Activated CD4-positive, alpha-beta memory T cell treated with anti-CD3 and anti-CD28 coated beads, Interleukin-2, amount 10 ng/mL, durations not matched to agents 7 days and 5 days (primary cell): ENCODE measurements around the gene CFAP92. TPM values are rescaled to one million over a fixed set of nuclear protein-coding genes. Genes with fewer than 3 reads are reported as not detected.

Experiments used
- CTCF ChIA-PET: fragments of 350-600 bp; sonication (Branson Sonifier 250); formaldehyde crosslinking; loops from one replicate; lab custom pipeline; 2021; ENCODE audit warnings: antibody characterized with exemption, inconsistent platforms; lab: Charles Lee
- POLR2A ChIA-PET: fragments of 350-600 bp; sonication (Branson Sonifier 250); formaldehyde crosslinking; loops from one replicate; lab custom pipeline; 2021; ENCODE audit warnings: antibody characterized with exemption; lab: Charles Lee
- DNase-seq: peaks from one replicate; pipeline ENCODE4 v3.0.0-alpha.2; 2020
- H3K27ac Mint-ChIP-seq: one replicate; pipeline ENCODE4 v1.8.0; 2021; ENCODE audit warnings: mild to moderate bottlenecking, mixed read lengths
- H3K27me3 Mint-ChIP-seq: one replicate; pipeline ENCODE4 v1.8.0; 2021; ENCODE audit warnings: mixed read lengths
- H3K36me3 Mint-ChIP-seq: one replicate; pipeline ENCODE4 v1.8.0; 2021; ENCODE audit warnings: low read depth, mixed read lengths
- H3K4me1 Mint-ChIP-seq: one replicate; pipeline ENCODE4 v1.8.0; 2021; ENCODE audit warnings: mixed read lengths
- H3K4me3 Mint-ChIP-seq: one replicate; pipeline ENCODE4 v1.8.0; 2021; ENCODE audit warnings: mild to moderate bottlenecking, mixed read lengths
- H3K9me3 Mint-ChIP-seq: one replicate; pipeline ENCODE4 v1.8.0; 2021; ENCODE audit warnings: mixed read lengths
- total RNA-seq, 2 experiments: library from RNA; stranded (reverse); gene quantifications; one replicate each; pipeline ENCODE4 v1.2.3, GENCODE V29; 2021

Gene CFAP92
- total RNA-seq = under 1 TPM in 1 of 2 experiments, not detected in 1; 0.15 TPM

- CTCF ChIA-PET = interaction anchor here (1.0 to 3.6 kb wide), 8 partner anchors 10 to 261 kb away, joined by 3 to 37 read pairs (median 4); no protein-coding TSS in a partner anchor
- POLR2A ChIA-PET = interaction anchor here (1.2 to 2.9 kb wide), 4 partner anchors 10 to 322 kb away, joined by 7 to 17 read pairs (median 10); a partner anchor contains a TSS
- no peaks in the 10 kb centered on the region for H3K9me3 Mint-ChIP-seq
- no peak within 1 kb of the TSS for H3K27ac Mint-ChIP-seq
- no peaks in the 10 kb centered on the region for H3K36me3 Mint-ChIP-seq
- peaks cover 14% of the 10 kb centered on the region for H3K4me1 Mint-ChIP-seq
- DNase-seq = peak; percentile 94
- H3K4me3 Mint-ChIP-seq = peak within 1 kb of the TSS; percentile 32
- H3K27me3 Mint-ChIP-seq = peaks cover 13% of the 10 kb centered on the region
Measured at GRCh38 chr3:128993461-128994172, at the start of gene CFAP92. TSS of gene CFAP92 (minus strand) at chr3:128994076. CDS start at chr3:128993304, 772 bp downstream.

- ChIA-PET POLR2A (no interaction called here), CTCF (interaction anchor here (0.6 to 2.6 kb wide), 4 partner anchors 13 to 287 kb away, joined by 3 to 13 read pairs (median 4); no protein-coding TSS in a partner anchor)
- no peaks in the 10 kb centered on the region for H3K36me3 Mint-ChIP-seq
- H3K27me3 Mint-ChIP-seq = peaks cover 39% of the 10 kb centered on the region
- H3K9me3 Mint-ChIP-seq = no peaks in the 10 kb centered on the region
- no peak overlapping the region for H3K4me3 Mint-ChIP-seq
- no peak overlapping the region for H3K27ac Mint-ChIP-seq
- DNase-seq = no peak
- H3K4me1 Mint-ChIP-seq = peaks cover 7% of the 10 kb centered on the region
Measured at GRCh38 chr3:129040579-129041300, 46.9 kb upstream of the CFAP92 start.

GRCh38 chr3:129040039-129040336 lies 46.1 kb upstream of the CFAP92 start:
- peaks cover 39% of the 10 kb centered on the region for H3K27me3 Mint-ChIP-seq
- no peak for DNase-seq
- no peaks in the 10 kb centered on the region for H3K36me3 Mint-ChIP-seq
- no peak overlapping the region for H3K4me3 Mint-ChIP-seq
- H3K27ac Mint-ChIP-seq = no peak overlapping the region
- ChIA-PET POLR2A (interaction anchor here (1.1 kb wide), 1 partner anchor 237 kb away, joined by 3 read pairs; no protein-coding TSS in a partner anchor), CTCF (no interaction called here)
- H3K9me3 Mint-ChIP-seq = no peaks in the 10 kb centered on the region
- H3K4me1 Mint-ChIP-seq = peaks cover 6% of the 10 kb centered on the region

- H3K4me3 Mint-ChIP-seq = no peak overlapping the region
- CTCF ChIA-PET = no interaction called here
- peaks cover 4% of the 10 kb centered on the region for H3K4me1 Mint-ChIP-seq
- no peak overlapping the region for H3K27ac Mint-ChIP-seq
- H3K36me3 Mint-ChIP-seq = no peaks in the 10 kb centered on the region
- POLR2A ChIA-PET = interaction anchor here (1.1 kb wide), 1 partner anchor 238 kb away, joined by 3 read pairs; no protein-coding TSS in a partner anchor
- peaks cover 35% of the 10 kb centered on the region for H3K27me3 Mint-ChIP-seq
- no peaks in the 10 kb centered on the region for H3K9me3 Mint-ChIP-seq
- no peak for DNase-seq
Measured at GRCh38 chr3:129039271-129040038, 45.6 kb upstream of the CFAP92 start.

- ChIA-PET CTCF (interaction anchor here (2.2 kb wide), 1 partner anchor 15 kb away, joined by 9 read pairs; no protein-coding TSS in a partner anchor), POLR2A (no interaction called here)
- H3K9me3 Mint-ChIP-seq = no peaks in the 10 kb centered on the region
- no peak overlapping the region for H3K4me3 Mint-ChIP-seq
- DNase-seq = no peak
- H3K27ac Mint-ChIP-seq = no peak overlapping the region
- H3K27me3 Mint-ChIP-seq = peaks cover 27% of the 10 kb centered on the region
- no peaks in the 10 kb centered on the region for H3K36me3 Mint-ChIP-seq
- H3K4me1 Mint-ChIP-seq = peaks cover 4% of the 10 kb centered on the region
Measured at GRCh38 chr3:129038121-129038855, 44.4 kb upstream of the CFAP92 start.

- H3K4me3 Mint-ChIP-seq = no peak overlapping the region
- peaks cover 15% of the 10 kb centered on the region for H3K27me3 Mint-ChIP-seq
- no peaks in the 10 kb centered on the region for H3K9me3 Mint-ChIP-seq
- CTCF ChIA-PET = interaction anchor here (1.8 to 2.2 kb wide), 3 partner anchors 10 to 67 kb away, joined by 6 to 9 read pairs (median 9); no protein-coding TSS in a partner anchor
- no peak for DNase-seq
- H3K27ac Mint-ChIP-seq = no peak overlapping the region
- H3K36me3 Mint-ChIP-seq = no peaks in the 10 kb centered on the region
- H3K4me1 Mint-ChIP-seq = peaks cover 4% of the 10 kb centered on the region
- POLR2A ChIA-PET = no interaction called here
Measured at GRCh38 chr3:129037093-129037419, 43.2 kb upstream of the CFAP92 start.

- H3K27ac Mint-ChIP-seq = no peak overlapping the region
- CTCF ChIA-PET = interaction anchor here (1.8 to 2.2 kb wide), 3 partner anchors 9 to 66 kb away, joined by 6 to 9 read pairs (median 9); no protein-coding TSS in a partner anchor
- no peaks in the 10 kb centered on the region for H3K36me3 Mint-ChIP-seq
- H3K4me3 Mint-ChIP-seq = no peak overlapping the region
- H3K4me1 Mint-ChIP-seq = peaks cover 4% of the 10 kb centered on the region
- no peak for DNase-seq
- H3K27me3 Mint-ChIP-seq = peaks cover 10% of the 10 kb centered on the region
- POLR2A ChIA-PET = no interaction called here
- no peaks in the 10 kb centered on the region for H3K9me3 Mint-ChIP-seq
Measured at GRCh38 chr3:129036222-129037092, 42.6 kb upstream of the CFAP92 start.

- Mint-ChIP-seq H3K4me3 (no peak overlapping the region), H3K36me3 (no peaks in the 10 kb centered on the region), H3K4me1 (peaks cover 4% of the 10 kb centered on the region), H3K27ac (no peak overlapping the region), H3K27me3 (peaks cover 10% of the 10 kb centered on the region), H3K9me3 (no peaks in the 10 kb centered on the region)
- ChIA-PET POLR2A (no interaction called here), CTCF (interaction anchor here (1.0 to 2.2 kb wide), 3 partner anchors 18 to 65 kb away, joined by 3 to 9 read pairs (median 6); no protein-coding TSS in a partner anchor)
- no peak for DNase-seq
Measured at GRCh38 chr3:129035360-129036221, 41.7 kb upstream of the CFAP92 start.

- Mint-ChIP-seq H3K36me3 (no peaks in the 10 kb centered on the region), H3K27me3 (peaks cover 9% of the 10 kb centered on the region), H3K4me1 (peaks cover 4% of the 10 kb centered on the region), H3K4me3 (no peak overlapping the region), H3K27ac (no peak overlapping the region), H3K9me3 (no peaks in the 10 kb centered on the region)
- CTCF ChIA-PET = interaction anchor here (1.0 kb wide), 1 partner anchor 64 kb away, joined by 3 read pairs; no protein-coding TSS in a partner anchor
- POLR2A ChIA-PET = no interaction called here
- no peak for DNase-seq
Measured at GRCh38 chr3:129034642-129035041, 40.8 kb upstream of the CFAP92 start.

GRCh38 chr3:129033633-129034321 lies 39.9 kb upstream of the CFAP92 start:
- no peak for DNase-seq
- H3K36me3 Mint-ChIP-seq = no peaks in the 10 kb centered on the region
- peaks cover 4% of the 10 kb centered on the region for H3K4me1 Mint-ChIP-seq
- H3K4me3 Mint-ChIP-seq = no peak overlapping the region
- peaks cover 5% of the 10 kb centered on the region for H3K27me3 Mint-ChIP-seq
- H3K27ac Mint-ChIP-seq = no peak overlapping the region
- H3K9me3 Mint-ChIP-seq = no peaks in the 10 kb centered on the region
- CTCF ChIA-PET = no interaction called here
- POLR2A ChIA-PET = no interaction called here
